Endothelial cell (in vitro differentiated cells): ENCODE results near the gene ALKBH4. TPM values are rescaled to one million over a fixed set of nuclear protein-coding genes. Genes with fewer than 3 reads are reported as not detected.
"Not testable (repeated sequence)": the region's sequence is repeated elsewhere in the genome, so short reads cannot be mapped to it uniquely, and the experiment has no call there.

Source experiments
- DNase-seq: peaks from one replicate; pipeline ENCODE4 v3.0.0; 2021; ENCODE audit warnings: low spot score
- H3K27ac Mint-ChIP-seq: one replicate; pipeline ENCODE4 v1.8.0; 2021; ENCODE audit warnings: mixed read lengths, inconsistent platforms; ENCODE audit not compliant: unreplicated experiment
- H3K27me3 Mint-ChIP-seq: one replicate; pipeline ENCODE4 v1.8.0; 2021; ENCODE audit warnings: mild to moderate bottlenecking, moderate library complexity, mixed read lengths, inconsistent platforms; ENCODE audit not compliant: unreplicated experiment
- H3K36me3 Mint-ChIP-seq: one replicate; pipeline ENCODE4 v1.8.0; 2021; ENCODE audit warnings: mild to moderate bottlenecking, low read depth, mixed read lengths, inconsistent platforms; ENCODE audit not compliant: unreplicated experiment
- H3K4me1 Mint-ChIP-seq: one replicate; pipeline ENCODE4 v1.8.0; 2021; ENCODE audit warnings: mild to moderate bottlenecking, mixed read lengths, inconsistent platforms; ENCODE audit not compliant: unreplicated experiment
- H3K4me3 Mint-ChIP-seq: one replicate; pipeline ENCODE4 v1.8.0; 2021; ENCODE audit warnings: mild to moderate bottlenecking, mixed read lengths, inconsistent platforms; ENCODE audit not compliant: unreplicated experiment
- H3K9me3 Mint-ChIP-seq: one replicate; pipeline ENCODE4 v1.8.0; 2021; ENCODE audit warnings: mixed read lengths, inconsistent platforms; ENCODE audit not compliant: unreplicated experiment
- total RNA-seq: library from RNA; stranded (reverse); fragmentation: NEBNext Ultra II Directional; extraction: Animal tissue kit (Norgen Biotek cat#: 25700); gene quantifications from one replicate; pipeline ENCODE4 v1.2.1, GENCODE V29; 2021; ENCODE audit not compliant: unreplicated experiment
- TF ChIP-seq, protein P1 (sequence below): fragments of 200-600 bp; sonication (generic); IDR thresholded peaks from one replicate; pipeline ENCODE4 v1.5.0; 2021; ENCODE audit warnings: antibody characterized with exemption; ENCODE audit not compliant: unreplicated experiment

Gene ALKBH4
- total RNA-seq, 1 donor from 2014 or later, result 11.5 TPM

DNA sequence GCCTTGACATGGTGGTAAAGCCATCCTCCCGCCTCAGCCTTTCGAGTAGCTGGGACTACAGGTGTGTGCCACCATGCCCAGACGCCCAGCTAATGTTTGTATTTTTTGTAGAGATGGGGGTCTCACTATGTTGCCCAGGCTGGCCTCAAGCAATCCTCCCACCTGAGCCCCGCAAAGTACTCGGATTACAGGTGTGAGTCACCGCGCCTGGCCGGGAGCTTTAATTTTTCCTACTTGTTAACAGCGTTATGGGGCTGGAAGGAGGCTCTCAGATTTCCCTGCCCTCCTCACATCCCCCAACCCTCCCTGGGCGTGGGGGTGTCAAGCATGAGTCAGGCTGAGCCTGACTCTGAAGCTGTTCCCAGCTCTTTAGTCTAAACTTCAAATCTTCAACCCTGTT is 8.3 kb downstream of the ALKBH4 start:
- Mint-ChIP-seq H3K4me3 (no peak overlapping the region), H3K4me1 (no peaks in the 10 kb centered on the region), H3K36me3 (peaks cover 8% of the 10 kb centered on the region), H3K9me3 (no peaks in the 10 kb centered on the region), H3K27ac (no peak overlapping the region), H3K27me3 (peaks cover 2% of the 10 kb centered on the region)
- no peak for DNase-seq
- TF ChIP-seq, protein P1, sequence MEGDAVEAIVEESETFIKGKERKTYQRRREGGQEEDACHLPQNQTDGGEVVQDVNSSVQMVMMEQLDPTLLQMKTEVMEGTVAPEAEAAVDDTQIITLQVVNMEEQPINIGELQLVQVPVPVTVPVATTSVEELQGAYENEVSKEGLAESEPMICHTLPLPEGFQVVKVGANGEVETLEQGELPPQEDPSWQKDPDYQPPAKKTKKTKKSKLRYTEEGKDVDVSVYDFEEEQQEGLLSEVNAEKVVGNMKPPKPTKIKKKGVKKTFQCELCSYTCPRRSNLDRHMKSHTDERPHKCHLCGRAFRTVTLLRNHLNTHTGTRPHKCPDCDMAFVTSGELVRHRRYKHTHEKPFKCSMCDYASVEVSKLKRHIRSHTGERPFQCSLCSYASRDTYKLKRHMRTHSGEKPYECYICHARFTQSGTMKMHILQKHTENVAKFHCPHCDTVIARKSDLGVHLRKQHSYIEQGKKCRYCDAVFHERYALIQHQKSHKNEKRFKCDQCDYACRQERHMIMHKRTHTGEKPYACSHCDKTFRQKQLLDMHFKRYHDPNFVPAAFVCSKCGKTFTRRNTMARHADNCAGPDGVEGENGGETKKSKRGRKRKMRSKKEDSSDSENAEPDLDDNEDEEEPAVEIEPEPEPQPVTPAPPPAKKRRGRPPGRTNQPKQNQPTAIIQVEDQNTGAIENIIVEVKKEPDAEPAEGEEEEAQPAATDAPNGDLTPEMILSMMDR, result no peak

DNA sequence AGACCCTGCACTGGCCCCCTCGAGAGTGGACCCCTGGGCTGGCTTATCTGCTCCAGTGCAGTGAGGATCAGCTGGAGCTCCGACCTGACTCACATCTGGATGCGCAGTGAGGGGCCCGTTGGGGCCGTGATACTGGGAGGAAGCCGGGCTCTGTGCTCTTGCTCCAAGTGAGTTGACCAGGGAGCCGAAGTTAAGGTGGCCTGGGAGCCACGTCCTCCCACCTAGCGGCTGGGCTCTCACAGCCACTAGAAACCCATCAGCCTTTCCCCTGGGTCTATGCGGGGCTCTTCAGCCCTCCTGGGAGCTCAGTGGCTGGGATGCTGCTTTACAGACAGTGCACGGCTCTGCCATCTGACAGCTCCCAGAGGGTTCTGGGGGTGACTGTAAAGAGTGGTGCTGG is 9.1 kb downstream of the ALKBH4 start:
- no peaks in the 10 kb centered on the region for H3K4me1 Mint-ChIP-seq
- no peak for DNase-seq
- peaks cover 5% of the 10 kb centered on the region for H3K36me3 Mint-ChIP-seq
- H3K4me3 Mint-ChIP-seq, result no peak overlapping the region
- TF ChIP-seq, protein P1, result no peak
- H3K9me3 Mint-ChIP-seq, result no peaks in the 10 kb centered on the region
- no peak overlapping the region for H3K27ac Mint-ChIP-seq
- H3K27me3 Mint-ChIP-seq, result peaks cover 2% of the 10 kb centered on the region

DNA sequence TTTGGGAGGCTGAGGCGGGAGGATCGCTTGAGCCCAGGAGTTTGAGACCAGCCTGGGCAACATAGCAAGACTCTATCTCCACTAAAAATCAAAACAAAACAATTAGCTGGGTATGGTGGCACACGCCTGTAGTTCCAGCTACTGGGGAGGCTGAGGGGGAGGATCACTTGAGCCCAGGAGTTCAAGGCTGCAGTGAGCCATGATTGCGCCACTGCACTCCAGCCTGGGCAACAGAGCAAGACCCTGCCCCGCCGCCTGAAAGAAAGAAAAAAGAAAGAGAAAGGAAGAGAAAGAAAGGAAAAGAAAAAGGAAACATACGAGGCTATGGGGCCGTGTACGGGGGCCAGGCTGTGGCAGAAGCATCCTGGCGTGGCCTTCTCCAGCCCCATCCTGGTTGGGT is 9.7 kb downstream of the ALKBH4 start:
- not testable (repeated sequence) for H3K27ac Mint-ChIP-seq, H3K4me1 Mint-ChIP-seq, H3K9me3 Mint-ChIP-seq, DNase-seq, H3K36me3 Mint-ChIP-seq, H3K27me3 Mint-ChIP-seq
- H3K4me3 Mint-ChIP-seq, result peak overlapping the region; percentile 68

DNA sequence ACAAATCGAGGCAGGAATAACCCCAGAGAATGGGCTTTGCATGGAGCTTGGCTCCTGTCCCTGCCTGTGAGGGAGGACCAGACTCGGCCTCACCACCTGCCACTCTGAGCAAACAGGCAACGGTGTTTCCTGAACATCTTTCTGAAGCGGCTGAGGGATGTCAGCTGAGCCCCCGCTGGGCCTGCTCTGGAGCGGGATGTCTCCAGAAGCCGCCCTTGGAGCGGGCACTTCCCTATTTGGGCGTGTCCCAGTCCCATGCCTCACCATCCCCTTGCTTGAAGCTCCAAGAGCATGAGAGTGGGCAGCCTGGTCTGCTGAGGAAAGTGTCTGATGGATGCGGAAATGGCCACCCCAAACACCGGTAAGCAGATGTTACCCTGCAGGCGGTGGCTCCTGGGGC is 10.2 kb downstream of the ALKBH4 start:
- TF ChIP-seq, protein P1, result no peak
- Mint-ChIP-seq H3K27ac (no peak overlapping the region), H3K27me3 (peaks cover 2% of the 10 kb centered on the region), H3K4me1 (no peaks in the 10 kb centered on the region), H3K36me3 (peaks cover 4% of the 10 kb centered on the region), H3K4me3 (no peak overlapping the region), H3K9me3 (no peaks in the 10 kb centered on the region)
- no peak for DNase-seq

DNA sequence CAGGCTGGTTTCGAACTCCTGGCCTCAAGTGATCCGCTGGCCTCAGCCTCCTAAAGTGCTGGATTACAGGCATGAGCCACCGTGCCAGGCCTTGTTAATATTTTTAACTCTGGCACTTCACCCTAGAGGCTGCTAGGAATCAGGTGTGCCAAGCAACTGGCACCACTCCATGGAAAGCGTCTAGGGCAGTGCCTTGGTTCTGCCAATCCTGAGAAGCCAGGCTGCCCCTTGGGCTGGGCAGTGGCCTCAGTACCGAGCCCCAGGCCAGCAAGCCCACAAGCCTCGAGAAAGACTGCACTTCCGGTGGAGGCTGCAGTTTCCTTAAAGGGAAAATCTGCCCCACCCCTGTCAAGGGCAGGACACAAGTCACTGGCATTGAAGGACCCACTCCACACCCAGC is 11.3 kb downstream of the ALKBH4 start:
- peaks cover 2% of the 10 kb centered on the region for H3K27me3 Mint-ChIP-seq
- peaks cover 4% of the 10 kb centered on the region for H3K36me3 Mint-ChIP-seq
- no peak overlapping the region for H3K4me3 Mint-ChIP-seq
- no peaks in the 10 kb centered on the region for H3K9me3 Mint-ChIP-seq
- H3K4me1 Mint-ChIP-seq, result no peaks in the 10 kb centered on the region
- peak overlapping the region; percentile 42 for H3K27ac Mint-ChIP-seq
- DNase-seq, result no peak
- TF ChIP-seq, protein P1, result no peak

DNA sequence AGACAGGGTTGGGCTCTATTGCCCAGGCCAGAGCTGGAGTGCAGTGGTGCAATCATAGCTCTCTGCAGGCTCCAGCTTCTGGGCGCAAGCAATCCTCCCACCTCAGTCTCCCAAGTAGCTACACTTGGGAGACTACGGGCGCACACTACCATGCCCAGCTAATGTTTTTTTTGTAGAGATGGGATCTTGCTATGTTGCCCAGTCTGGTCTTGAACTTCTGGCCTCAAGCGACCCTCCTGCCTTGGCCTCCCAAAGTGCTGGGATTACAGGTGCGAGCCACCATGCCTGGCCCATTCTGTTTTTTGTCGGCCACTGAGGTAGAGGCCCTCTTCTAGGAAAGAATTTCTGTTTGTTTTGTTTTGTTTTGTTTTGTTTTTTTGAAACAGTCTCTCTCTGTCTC is 12.2 kb downstream of the ALKBH4 start:
- Mint-ChIP-seq H3K36me3 (peaks cover 4% of the 10 kb centered on the region), H3K27me3 (peaks cover 2% of the 10 kb centered on the region), H3K9me3 (no peaks in the 10 kb centered on the region), H3K4me3 (no peak overlapping the region), H3K27ac (no peak overlapping the region), H3K4me1 (no peaks in the 10 kb centered on the region)
- TF ChIP-seq, protein P1, result no peak
- DNase-seq, result no peak
